Stomach (tissue), 4 donors: ENCODE results near the gene FNDC1.

ENCODE experiments used
- POLR2A ChIP-seq, 4 donors: fragments of 450-650 bp; IDR thresholded peaks; one replicate each; pipeline ENCODE4 v1.6.1; 2016; ENCODE audit warnings: antibody characterized with exemption in 4 of 4, control low read depth in 2 of 4, mild to moderate bottlenecking in 1 of 4, moderate library complexity in 1 of 4
- POLR2AphosphoS5 ChIP-seq, 3 donors: sonication (generic); formaldehyde crosslinking; IDR thresholded peaks; one replicate each; pipeline ENCODE4 v1.6.1; 2016; ENCODE audit warnings: antibody characterized with exemption in 3 of 3

DNA sequence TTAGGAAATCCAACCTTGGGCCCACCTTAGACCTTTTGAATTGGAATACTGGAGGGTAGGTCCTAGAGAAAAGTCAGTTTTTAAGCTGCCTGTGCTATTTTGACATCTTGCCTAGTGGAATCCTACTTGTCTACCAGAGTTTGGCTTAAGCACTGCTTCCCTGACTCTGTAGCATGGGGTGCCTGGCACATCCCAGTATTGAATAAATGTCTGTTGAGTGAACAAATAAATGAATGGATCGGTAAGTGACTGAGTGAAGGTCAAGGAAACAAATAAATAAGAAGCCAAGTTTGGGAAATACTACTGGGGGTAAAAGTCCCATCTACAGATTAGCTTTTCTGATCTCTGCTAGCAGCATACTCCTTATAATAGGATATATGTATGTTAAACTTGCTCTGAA is 140.5 kb downstream of the FNDC1 start:
- TF ChIP-seq POLR2A (IDR thresholded peaks at IDR 0.05) (no peak), POLR2AphosphoS5 (IDR thresholded peaks at IDR 0.05) (no peak)
